Measurements from ENCODE around the gene DDB1. TPM values are rescaled to one million over a fixed set of nuclear protein-coding genes. Genes with fewer than 3 reads are reported as not detected.

The DDB1 gene
- total RNA-seq = 290 and 338 TPM in 2 replicates

DNA sequence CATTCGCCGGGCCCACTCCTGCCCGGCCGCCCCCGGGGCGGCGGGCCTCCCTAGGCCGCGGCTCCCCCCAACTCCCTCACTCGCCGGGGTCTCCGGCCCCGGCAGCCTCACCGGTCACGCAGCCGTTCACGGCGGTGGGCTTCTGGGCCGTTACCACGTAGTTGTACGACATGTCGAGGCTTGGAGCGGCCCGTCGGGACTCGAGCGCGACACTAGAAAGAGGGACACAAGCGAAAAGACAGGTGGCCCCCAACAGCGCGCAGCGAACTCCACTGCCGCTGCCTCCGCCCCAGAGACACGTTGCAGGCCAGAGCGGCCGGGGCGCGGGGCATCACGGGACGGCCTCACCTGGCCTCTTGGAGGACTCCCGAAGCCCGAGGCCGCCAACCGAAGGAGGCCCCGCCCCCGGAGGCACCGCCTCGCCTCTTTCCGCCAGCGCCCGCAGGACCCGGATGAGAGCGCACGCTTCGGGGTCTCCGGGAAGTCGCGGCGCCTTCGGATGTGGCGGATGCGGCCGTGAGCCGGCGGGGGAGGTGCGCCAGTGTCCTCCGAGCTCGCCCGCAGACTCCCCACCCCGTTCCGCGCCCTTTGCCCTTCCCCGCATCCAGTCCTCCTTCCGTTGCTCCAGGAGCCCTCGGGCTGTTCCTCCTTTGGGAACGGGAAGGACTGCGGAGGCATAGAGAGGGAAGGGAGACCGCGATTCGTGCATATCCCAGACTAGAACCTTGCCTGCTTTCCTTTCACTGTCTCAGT, at the start of gene DDB1, which contains the start of gene TKFC:
Gene DDB1, minus strand, starts transcription at position 309 of the 753 bp plus-strand sequence. Its CDS starts 137 bp downstream, at position 172.
Gene TKFC, plus strand, starts transcription at position 432 of the 753 bp plus-strand sequence. CDS start 1,501 bp downstream, outside the sequence.

DNA sequence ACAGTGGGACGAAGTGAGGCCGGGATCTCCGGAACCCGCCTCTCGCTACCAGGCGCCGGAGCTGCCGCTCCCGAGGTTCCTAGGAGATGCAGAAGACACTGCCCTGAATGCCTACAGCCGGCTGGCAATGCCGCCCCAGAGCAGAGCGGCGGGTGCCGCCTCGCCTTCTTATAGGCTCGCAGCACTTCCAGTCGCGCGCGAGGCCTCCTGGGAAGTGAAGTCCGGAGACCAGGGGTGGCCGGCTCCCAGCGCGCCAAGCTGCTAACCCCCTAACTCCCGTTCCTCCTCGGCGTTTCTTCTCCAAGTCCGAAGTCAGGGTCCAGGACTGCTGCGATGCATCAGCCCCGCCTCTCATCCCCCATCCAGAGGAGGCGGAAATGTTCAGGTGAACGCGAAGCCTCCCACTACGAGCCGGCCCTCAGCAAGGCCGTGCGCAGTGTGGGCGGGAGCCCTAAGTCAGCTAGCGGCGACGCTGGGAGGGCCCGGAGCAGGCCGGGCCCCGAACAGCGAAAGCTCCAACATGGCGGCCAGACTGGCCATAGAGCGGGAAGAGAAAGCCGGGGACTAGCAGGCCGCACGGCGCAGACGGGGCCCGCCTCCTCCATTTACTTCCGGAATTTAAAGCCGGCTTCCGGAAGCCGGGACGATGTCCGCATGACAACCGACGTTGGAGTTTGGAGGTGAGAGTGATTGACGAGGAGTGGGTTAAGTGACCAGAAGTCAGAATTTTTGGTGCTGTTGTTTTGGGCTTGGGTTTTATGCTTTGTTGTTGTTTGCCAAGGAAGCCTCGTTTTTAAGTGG, 29.0 kb upstream of the DDB1 start, which contains the start of the genes CYB561A3 and TMEM138:
Gene CYB561A3, minus strand, starts transcription at position 142 of the 801 bp plus-strand sequence. CDS start 5,169 bp downstream, outside the sequence.
Gene TMEM138, plus strand, starts transcription at position 634 of the 801 bp plus-strand sequence. CDS start 2,017 bp downstream, outside the sequence.

DNA sequence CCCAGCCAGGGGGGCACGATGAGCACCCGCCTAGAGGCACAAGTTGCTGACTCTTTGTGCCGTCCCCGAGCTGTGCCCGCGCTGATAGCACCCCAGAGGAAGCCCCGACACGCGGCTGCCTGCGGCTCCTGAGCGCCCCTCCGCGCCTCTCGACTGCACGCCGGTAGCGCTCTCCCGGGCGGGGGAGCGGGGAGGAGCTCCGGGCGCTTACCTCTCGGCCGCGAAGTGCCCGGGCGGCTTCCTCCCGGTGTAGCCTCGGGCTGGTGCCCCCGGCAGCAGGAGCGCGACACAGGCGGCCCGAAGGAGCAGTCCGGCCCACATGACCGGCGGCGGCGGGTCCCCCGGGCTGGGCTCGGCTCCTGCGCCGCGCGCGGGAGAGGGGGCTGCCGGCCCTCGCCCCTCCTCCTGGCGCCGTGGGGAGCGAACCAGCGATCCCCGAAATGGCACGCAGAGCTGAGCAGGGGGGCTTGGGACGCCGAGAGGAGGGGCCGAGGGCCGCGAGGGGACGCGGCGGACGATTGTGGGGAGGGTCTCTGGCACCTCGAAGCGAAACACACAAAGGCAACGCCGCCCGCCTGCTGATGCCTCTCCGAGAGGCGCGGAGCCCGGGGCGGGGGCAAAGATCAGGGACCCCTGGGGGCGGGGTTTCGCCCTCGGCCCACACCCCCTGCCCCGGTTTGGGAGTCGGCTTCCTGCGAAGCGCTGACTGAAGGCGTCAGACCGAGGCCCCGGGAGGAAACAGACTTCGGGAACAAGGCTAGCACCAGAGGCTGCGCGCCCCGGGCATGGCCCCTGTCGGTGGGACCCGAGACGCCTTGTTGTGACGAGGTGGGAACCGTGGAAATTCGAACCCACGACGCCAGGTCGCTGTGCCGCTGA, 37.9 kb downstream of the DDB1 start, which contains the start of gene VWCE:
Gene VWCE, minus strand, starts transcription at position 600 of the 879 bp plus-strand sequence. Its CDS starts 279 bp downstream, at position 321.

Other genes with a start within 250 kb of the DDB1 start
- not detected in 2 replicates for gene CD5, start 230.6 kb downstream of the DDB1 start, total RNA-seq
- gene VPS37C, start 171.7 kb downstream of the DDB1 start, total RNA-seq = 19.5 and 23.2 TPM in 2 replicates
- 1.1 TPM in 1 of 2 replicates, not detected in the other for gene PGA3, start 129.6 kb downstream of the DDB1 start, total RNA-seq
- gene PGA4, start 110.8 kb downstream of the DDB1 start, total RNA-seq = 0.43 TPM in 1 of 2 replicates, not detected in the other
- not detected in 2 replicates for gene PGA5, start 91.9 kb downstream of the DDB1 start, total RNA-seq
- 1.1 TPM in 2 replicates for gene VWCE, start 37.8 kb downstream of the DDB1 start, total RNA-seq
- 17.6 and 27.4 TPM in 2 replicates for gene TKFC, start 123 bp upstream of the DDB1 start, total RNA-seq
- gene CYB561A3, start 28.8 kb upstream of the DDB1 start, total RNA-seq = 207 and 399 TPM in 2 replicates
- 69.9 and 122 TPM in 2 replicates for gene TMEM138, start 29.3 kb upstream of the DDB1 start, total RNA-seq
- 13.9 and 20.4 TPM in 2 replicates for gene TMEM216, start 59.5 kb upstream of the DDB1 start, total RNA-seq
- gene CPSF7, start 96.9 kb upstream of the DDB1 start, total RNA-seq = 42.4 and 51.0 TPM in 2 replicates
- 42.5 and 70.5 TPM in 2 replicates for gene SDHAF2, start 97.0 kb upstream of the DDB1 start, total RNA-seq
- not detected in 2 replicates for gene LRRC10B, start 175.6 kb upstream of the DDB1 start, total RNA-seq
- gene SYT7, start 248.0 kb upstream of the DDB1 start, total RNA-seq = 4.6 and 9.7 TPM in 2 replicates

Measured in placental pericyte (primary cell).